ENCODE results near the gene KRTAP4-16.
"Not testable (repeated sequence)": the region's sequence is repeated elsewhere in the genome, so short reads cannot be mapped to it uniquely, and the experiment has no call there.

KRTAP4-16 gene

GRCh38 chr17:41058741-41059140 lies 43.3 kb downstream of the KRTAP4-16 start:
- Histone ChIP-seq H3K4me2 (no peak overlapping the region), H3K27me3 (ENCODE audit: insufficient read depth, low read depth) (no peaks in the 10 kb centered on the region), H3K27ac (no peak overlapping the region), H3K36me3 (ENCODE audit: insufficient read depth) (no peaks in the 10 kb centered on the region), H3K9ac (no peak overlapping the region), H3K79me2 (ENCODE audit: insufficient read depth, low read depth) (no peaks in the 10 kb centered on the region), H2AFZ (ENCODE audit: low read depth) (no peak overlapping the region), H3K4me1 (ENCODE audit: low read depth, poor library complexity, severe bottlenecking) (no peaks in the 10 kb centered on the region), H3K4me3 (IDR thresholded peaks at IDR 0.05; ENCODE audit: insufficient read depth, low read depth, low read length) (no peak overlapping the region), H4K20me1 (ENCODE audit: insufficient read depth) (no peaks in the 10 kb centered on the region)
- TF ChIP-seq CTCF (conservative IDR thresholded peaks at IDR 0.05; ENCODE audit: low read depth, low read length) = no peak

- H3K4me1 ChIP-seq (ENCODE audit: low read depth, poor library complexity, severe bottlenecking) = no peaks in the 10 kb centered on the region
- no peak for TF ChIP-seq CTCF (conservative IDR thresholded peaks at IDR 0.05; ENCODE audit: low read depth, low read length)
- H2AFZ ChIP-seq (ENCODE audit: low read depth) = no peak overlapping the region
- no peaks in the 10 kb centered on the region for H3K27me3 ChIP-seq (ENCODE audit: insufficient read depth, low read depth)
- H3K4me2 ChIP-seq = no peak overlapping the region
- H3K4me3 ChIP-seq (IDR thresholded peaks at IDR 0.05; ENCODE audit: insufficient read depth, low read depth, low read length) = no peak overlapping the region
- no peaks in the 10 kb centered on the region for H3K36me3 ChIP-seq (ENCODE audit: insufficient read depth)
- H3K79me2 ChIP-seq (ENCODE audit: insufficient read depth, low read depth) = no peaks in the 10 kb centered on the region
- no peaks in the 10 kb centered on the region for H4K20me1 ChIP-seq (ENCODE audit: insufficient read depth)
- H3K27ac ChIP-seq = no peak overlapping the region
- H3K9ac ChIP-seq = no peak overlapping the region
Measured at GRCh38 chr17:41057547-41057946, 44.5 kb downstream of the KRTAP4-16 start.

- not testable (repeated sequence) for H3K4me1 ChIP-seq (ENCODE audit: low read depth, poor library complexity, severe bottlenecking); H3K27ac ChIP-seq; H3K36me3 ChIP-seq (ENCODE audit: insufficient read depth)
Measured at GRCh38 chr17:41055130-41055529, 46.9 kb downstream of the KRTAP4-16 start, which contains the start of gene KRTAP2-2. Gene KRTAP2-2, minus strand, starts transcription at chr17:41055230. Its CDS starts 19 bp downstream, at chr17:41055211.

GRCh38 chr17:41054556-41054955 lies 47.5 kb downstream of the KRTAP4-16 start:
- not testable (repeated sequence) for H4K20me1 ChIP-seq (ENCODE audit: insufficient read depth); H3K36me3 ChIP-seq (ENCODE audit: insufficient read depth); H3K4me2 ChIP-seq; H3K4me1 ChIP-seq (ENCODE audit: low read depth, poor library complexity, severe bottlenecking); H3K9ac ChIP-seq; H3K4me3 ChIP-seq (IDR thresholded peaks at IDR 0.05; ENCODE audit: insufficient read depth, low read depth, low read length); H3K79me2 ChIP-seq (ENCODE audit: insufficient read depth, low read depth); H3K27ac ChIP-seq; H3K27me3 ChIP-seq (ENCODE audit: insufficient read depth, low read depth); H2AFZ ChIP-seq (ENCODE audit: low read depth)

More at GRCh38 chr17:41055130-41055529, 46.9 kb downstream of the KRTAP4-16 start, which contains the start of gene KRTAP2-2:
- H3K9ac ChIP-seq; H3K4me3 ChIP-seq (IDR thresholded peaks at IDR 0.05; ENCODE audit: insufficient read depth, low read depth, low read length); H3K4me2 ChIP-seq; H4K20me1 ChIP-seq (ENCODE audit: insufficient read depth); H2AFZ ChIP-seq (ENCODE audit: low read depth); H3K79me2 ChIP-seq (ENCODE audit: insufficient read depth, low read depth); H3K27me3 ChIP-seq (ENCODE audit: insufficient read depth, low read depth): not testable (repeated sequence)

- Histone ChIP-seq H3K4me1 (ENCODE audit: low read depth, poor library complexity, severe bottlenecking) (no peaks in the 10 kb centered on the region), H3K27ac (no peak overlapping the region)
- no peak for TF ChIP-seq CTCF (conservative IDR thresholded peaks at IDR 0.05; ENCODE audit: low read depth, low read length)
Measured at GRCh38 chr17:41054025-41054424, 48.0 kb downstream of the KRTAP4-16 start.

More at GRCh38 chr17:41054025-41054424, 48.0 kb downstream of the KRTAP4-16 start:
- Histone ChIP-seq H3K27me3 (ENCODE audit: insufficient read depth, low read depth) (no peaks in the 10 kb centered on the region), H2AFZ (ENCODE audit: low read depth) (no peak overlapping the region), H4K20me1 (ENCODE audit: insufficient read depth) (no peaks in the 10 kb centered on the region), H3K4me3 (IDR thresholded peaks at IDR 0.05; ENCODE audit: insufficient read depth, low read depth, low read length) (no peak overlapping the region), H3K79me2 (ENCODE audit: insufficient read depth, low read depth) (no peaks in the 10 kb centered on the region), H3K4me2 (no peak overlapping the region), H3K9ac (no peak overlapping the region), H3K36me3 (ENCODE audit: insufficient read depth) (no peaks in the 10 kb centered on the region)
